T-helper 9 cell (primary cell): ENCODE results near the gene CLHC1.
"Not testable (repeated sequence)": the region's sequence is repeated elsewhere in the genome, so short reads cannot be mapped to it uniquely, and the experiment has no call there.

Source experiments
- DNase-seq: peaks from one replicate; pipeline ENCODE4 v3.0.0-alpha.2; 2020

Gene CLHC1

GRCh38 chr2:55231546-55232083, 478 bp downstream of the CLHC1 start:
- no peak for DNase-seq

- DNase-seq = no peak
Measured at GRCh38 chr2:55230551-55230950, 1.5 kb downstream of the CLHC1 start.

DNA sequence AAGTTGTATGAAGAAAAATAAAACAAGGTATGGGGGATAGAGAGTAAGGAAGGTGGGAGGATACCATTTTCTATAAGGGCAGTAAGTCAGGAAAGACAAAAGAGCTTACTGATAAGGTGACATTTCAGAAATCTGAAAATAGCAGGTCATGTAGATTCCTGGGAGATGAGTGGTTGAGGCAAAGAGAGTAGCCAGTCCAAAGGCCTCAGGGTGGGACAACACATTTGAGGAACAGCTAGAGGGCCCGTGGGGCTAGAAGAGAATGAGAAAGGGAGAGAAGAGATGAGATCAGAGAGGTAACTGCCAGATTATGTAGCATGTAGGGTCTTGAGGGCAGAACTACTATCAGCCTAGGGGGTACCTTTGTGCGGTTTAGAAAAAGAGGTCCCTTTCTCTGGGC, 2.9 kb downstream of the CLHC1 start:
- DNase-seq = no peak

DNA sequence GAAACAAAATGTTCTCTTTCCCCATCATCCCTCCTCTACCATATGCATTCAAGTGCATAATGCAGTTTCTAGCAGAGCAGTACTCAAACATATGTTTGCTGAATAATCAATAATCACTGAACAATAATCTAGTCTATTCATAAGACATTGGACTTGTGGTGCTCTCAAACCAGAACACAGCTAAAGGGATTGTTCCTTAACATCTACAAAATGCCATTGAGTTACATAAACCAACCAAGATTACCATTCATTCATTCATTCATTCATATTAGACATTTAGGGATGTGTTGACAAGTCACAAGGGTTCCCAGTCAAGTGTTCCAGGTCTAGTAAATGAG, 3.9 kb downstream of the CLHC1 start:
- no peak for DNase-seq

DNA sequence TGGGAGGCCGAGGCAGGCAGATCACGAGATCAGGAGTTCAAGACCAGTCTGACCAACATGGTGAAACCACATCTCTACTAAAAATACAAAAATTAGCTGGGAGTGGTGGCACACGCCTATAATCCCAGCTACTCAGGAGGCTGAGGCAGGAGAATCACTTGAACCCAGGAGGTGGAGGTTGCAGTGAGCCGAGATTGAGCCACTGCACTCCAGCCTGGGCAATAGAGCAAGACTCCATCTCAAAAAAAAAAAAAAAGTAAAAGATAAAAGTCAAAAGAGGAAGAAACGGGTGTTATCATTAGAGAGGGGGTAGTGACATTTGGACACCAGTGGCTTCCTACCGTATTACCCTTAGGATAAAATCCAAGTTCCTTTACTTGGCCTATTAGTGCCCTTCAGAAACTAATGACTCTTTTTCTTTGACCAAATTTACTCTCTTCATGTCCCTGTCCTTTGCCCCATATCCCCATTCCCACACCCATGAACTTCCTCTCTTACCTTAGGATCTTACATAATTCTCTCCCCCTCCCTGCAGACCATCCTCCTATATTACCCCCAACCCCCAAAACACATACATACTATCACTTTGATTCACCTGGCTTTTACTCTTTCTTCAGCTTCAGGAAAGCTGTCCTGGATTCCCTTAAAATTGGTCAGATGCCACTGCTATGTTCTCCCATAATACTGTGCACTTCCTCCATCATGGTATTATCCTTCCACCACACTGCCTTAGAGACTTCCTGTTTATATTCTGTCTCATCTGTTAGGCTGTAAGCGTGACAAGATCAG, 4.5 kb downstream of the CLHC1 start:
- not testable (repeated sequence) for DNase-seq

- no peak for DNase-seq
Measured at GRCh38 chr2:55225481-55226020, 6.5 kb downstream of the CLHC1 start.

- no peak for DNase-seq
Measured at GRCh38 chr2:55224761-55225261, 7.3 kb downstream of the CLHC1 start.

GRCh38 chr2:55223958-55224760, 7.9 kb downstream of the CLHC1 start:
- no peak for DNase-seq

- no peak for DNase-seq
Measured at GRCh38 chr2:55213822-55214221, 18.3 kb downstream of the CLHC1 start.

DNA sequence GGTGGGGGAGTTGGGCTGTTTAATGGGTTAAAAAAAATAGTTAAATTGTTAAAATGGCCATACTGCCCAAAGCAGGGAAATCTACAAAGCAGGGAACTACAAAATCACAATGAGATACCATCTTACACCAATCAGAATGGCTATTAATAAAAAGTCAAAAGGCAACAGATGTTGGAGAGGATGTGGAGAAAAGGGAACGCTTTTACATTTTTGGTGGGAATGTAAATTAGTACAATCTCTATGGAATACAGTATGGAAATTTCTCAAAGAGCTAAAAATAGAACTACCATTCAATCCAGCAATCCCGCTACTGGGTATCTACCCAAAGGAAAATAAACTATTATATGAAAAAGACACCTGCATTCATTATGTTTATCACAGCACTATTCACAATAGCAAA, 27.1 kb downstream of the CLHC1 start:
- no peak for DNase-seq

DNA sequence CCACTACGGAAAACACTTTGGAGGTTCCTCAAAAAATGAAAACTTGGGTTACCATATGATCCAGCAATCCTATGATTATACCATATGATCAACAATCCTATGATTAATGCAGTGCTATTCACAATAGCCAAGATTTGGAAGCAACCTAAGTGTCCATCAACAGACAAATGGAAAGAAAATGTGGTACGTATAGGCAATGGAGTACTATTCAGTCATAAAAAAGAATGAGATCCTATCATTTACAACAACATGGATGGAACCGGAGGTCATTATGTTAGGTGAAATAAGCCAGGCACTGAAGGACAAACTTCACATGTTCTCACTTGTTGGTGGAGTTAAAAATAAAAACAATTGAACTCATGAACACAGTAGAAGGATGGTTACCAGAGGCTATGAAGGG, 27.6 kb downstream of the CLHC1 start:
- no peak for DNase-seq

GRCh38 chr2:55200416-55200815, 31.7 kb downstream of the CLHC1 start:
- no peak for DNase-seq

- no peak for DNase-seq
Measured at GRCh38 chr2:55196526-55196925, 35.6 kb downstream of the CLHC1 start.

DNA sequence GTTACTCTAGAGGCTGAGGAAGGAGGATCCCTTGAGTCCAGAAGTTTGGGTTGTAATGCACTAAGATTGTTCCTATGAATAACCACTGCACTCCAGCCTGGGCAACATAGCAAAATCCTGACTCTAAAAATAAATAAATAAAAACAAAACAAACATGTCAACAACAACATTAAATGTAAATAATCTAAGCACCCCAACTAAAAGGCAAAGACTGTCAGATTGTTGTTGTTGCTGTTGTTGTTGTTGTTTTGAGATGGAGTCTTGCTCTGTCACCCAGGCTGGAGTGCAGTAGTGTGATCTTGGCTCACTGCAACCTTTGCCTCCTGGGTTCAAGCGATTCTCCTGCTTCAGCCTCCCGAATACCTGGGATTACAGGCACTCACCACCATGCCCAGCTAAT, 40.2 kb downstream of the CLHC1 start:
- DNase-seq = not testable (repeated sequence)

DNA sequence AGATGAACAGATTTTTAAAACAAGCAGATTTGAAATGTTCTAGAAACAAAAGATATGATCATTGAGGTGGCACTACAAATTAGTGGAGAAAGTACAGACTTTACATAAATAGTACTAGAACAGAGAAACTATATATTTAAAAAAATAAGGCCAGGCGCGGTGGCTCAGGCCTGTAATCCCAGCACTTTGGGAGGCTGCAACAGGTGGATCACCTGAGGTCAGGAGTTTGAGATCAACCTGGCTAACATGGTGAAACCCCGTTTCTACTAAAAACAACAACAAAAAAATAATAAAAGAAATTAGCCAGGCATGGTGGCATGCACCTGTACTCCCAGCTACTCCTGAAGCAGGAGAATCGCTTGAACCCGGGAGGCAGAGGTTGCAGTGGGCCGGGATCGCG, 45.3 kb downstream of the CLHC1 start:
- not testable (repeated sequence) for DNase-seq

GRCh38 chr2:55180374-55180773, 51.7 kb downstream of the CLHC1 start:
- no peak for DNase-seq

DNA sequence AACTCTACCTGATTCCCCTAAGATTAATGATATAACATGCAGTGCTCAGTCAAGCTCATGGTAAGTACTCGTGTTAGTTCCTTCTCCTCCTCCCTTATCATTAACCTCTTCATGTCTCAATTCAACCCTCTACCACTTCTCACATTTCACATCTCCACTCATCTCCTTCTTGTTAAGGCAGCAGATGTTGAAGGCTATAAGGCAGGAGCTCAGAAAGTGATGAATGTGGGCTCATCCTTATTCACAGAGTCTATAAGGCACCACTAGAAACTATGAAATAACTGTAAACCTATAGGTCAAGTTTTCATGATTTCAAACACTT, 56.0 kb downstream of the CLHC1 start:
- DNase-seq = no peak

- no peak for DNase-seq
Measured at GRCh38 chr2:55175254-55176093, 56.6 kb downstream of the CLHC1 start.

DNA sequence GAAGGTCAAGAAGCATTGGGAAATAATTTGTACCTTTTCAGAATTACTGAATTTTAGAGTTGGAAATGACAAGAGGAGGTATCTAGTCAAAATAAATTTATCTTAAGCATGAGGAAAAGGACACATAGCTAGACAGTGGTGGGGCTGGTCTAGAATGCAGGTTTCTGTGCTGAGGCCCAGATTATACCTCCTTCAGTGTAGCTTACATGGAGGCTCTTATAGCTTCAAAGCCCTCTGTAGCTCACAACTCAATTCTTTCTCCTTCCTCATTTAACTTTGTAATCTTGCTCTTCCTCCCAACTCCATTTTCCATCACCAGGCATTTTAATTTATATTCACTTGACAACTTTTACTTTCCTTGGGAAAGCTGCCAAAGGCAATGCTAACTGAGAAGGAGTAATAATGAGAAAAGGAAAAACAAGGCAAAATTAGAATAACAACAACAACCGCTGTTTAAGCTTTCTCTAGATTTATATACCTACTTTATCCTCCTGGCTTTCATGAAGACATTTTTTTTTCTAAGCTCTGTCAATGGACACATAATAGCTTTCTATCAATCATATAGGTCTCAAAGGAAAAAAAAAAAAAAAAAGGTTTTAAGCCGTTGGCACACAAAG, 58.5 kb downstream of the CLHC1 start:
- DNase-seq = no peak

DNA sequence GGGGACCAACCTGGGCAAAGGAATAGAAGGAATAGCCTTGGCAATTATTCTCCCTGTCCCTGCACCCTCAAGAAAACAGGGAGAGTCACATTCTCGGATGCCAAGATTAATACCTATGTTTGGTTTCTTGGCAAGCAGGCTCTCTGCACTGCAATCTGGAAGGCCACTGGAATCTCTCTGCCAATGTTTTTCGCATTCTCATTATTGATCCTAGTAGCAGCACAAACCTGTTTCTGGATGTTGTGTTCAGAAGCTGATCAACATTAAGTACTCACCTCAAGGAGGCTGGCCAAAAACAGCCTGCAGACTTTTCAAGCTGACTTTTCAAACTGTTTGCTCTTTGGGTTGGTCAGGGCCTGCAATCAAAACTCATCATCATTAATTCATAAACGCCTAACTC, 62.2 kb downstream of the CLHC1 start:
- no peak for DNase-seq

GRCh38 chr2:55169359-55169758, 62.7 kb downstream of the CLHC1 start:
- DNase-seq = no peak
